Hypothalamus (tissue), 51 donors: ENCODE data around the gene RASA4B.
"Not testable (repeated sequence)": the region's sequence is repeated elsewhere in the genome, so short reads cannot be mapped to it uniquely, and the experiment has no call there.

Experiments used
- DNase-seq, 51 donors: peaks; one replicate each; lab custom pipeline; 2025; lab: John Stamatoyannopoulos, UW

RASA4B gene

DNA sequence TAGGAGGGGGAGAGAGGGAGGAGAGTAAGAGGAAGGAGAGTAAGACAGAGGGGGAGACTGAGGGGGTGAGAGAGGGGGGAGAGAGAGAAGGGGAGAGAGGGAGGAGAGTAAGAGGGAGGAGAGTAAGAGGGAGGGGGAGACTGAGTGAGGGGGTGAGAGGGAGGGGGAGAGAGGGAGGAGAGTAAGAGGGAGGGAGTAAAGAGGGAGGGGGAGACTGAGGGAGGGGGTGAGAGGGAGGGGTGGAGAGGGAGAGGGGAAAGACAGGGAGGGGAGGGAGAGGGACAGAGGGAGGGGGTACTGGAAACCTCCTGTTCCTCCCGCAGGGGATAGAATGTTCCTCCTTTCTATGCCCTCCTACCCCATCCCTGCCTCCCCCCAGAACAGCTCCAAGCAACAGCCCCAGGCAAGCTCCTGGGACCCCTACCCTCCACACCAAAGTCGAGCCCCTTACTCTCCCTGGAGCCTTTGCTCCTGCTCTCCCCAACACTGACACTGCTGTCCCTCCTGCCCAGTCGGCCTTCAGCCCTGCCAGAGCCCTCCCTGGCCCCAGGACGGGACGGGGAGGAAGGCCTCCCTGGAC lies 4.8 kb downstream of the RASA4B start:
- not testable (repeated sequence) for DNase-seq

DNA sequence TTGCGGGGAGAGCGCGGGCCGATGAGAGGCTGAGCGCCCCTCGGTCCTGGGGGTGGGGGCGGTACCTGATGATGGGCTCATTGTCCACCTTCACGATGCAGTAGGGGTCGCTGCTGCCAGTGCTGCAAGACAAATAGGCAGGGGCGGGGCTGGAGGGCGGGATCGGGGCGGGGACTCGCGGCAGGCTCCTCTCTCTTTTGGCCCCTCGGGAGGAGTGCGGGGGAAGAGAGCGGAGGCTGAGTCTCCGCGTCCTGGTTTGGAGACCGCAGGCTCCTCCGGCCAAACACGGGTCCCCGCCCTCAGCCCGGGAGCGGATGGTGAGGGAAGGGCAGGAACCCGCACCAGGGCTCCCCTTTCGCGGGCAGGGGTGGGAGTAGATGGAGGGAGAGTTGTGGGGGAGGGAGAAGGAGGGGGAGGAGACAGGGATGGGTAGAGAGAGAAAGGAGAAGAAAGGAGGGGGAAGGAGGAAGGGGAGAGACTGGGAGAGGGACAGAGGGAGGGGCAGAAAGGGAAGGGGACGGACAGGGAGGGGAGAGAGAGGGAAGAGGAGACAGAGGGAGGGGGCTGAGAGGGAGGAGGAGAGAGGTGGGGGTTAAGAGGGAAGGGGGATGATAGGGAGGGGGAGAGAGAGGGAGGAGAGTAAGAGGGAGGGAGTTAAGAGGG lies 5.6 kb downstream of the RASA4B start:
- not testable (repeated sequence) for DNase-seq

DNA sequence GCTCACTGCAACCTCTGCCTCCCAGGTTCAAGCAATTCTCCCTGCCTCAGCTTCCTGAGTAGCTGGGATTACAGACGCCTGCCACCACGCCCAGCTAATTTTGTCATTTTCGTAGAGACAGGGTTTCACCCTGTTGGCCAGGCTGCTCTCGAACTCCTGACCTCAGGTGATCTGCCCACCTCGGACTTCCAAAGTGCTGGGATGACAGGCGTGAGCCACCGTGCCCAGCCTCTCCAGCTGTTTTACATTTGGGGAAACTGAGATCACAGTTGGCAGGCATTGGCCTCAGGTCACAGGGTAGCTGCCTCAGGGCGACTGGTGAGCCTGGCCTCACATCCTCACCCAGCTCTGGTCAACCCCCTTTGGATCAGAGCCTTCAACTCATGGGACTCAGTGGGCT lies 7.0 kb downstream of the RASA4B start:
- DNase-seq = not testable (repeated sequence)

DNA sequence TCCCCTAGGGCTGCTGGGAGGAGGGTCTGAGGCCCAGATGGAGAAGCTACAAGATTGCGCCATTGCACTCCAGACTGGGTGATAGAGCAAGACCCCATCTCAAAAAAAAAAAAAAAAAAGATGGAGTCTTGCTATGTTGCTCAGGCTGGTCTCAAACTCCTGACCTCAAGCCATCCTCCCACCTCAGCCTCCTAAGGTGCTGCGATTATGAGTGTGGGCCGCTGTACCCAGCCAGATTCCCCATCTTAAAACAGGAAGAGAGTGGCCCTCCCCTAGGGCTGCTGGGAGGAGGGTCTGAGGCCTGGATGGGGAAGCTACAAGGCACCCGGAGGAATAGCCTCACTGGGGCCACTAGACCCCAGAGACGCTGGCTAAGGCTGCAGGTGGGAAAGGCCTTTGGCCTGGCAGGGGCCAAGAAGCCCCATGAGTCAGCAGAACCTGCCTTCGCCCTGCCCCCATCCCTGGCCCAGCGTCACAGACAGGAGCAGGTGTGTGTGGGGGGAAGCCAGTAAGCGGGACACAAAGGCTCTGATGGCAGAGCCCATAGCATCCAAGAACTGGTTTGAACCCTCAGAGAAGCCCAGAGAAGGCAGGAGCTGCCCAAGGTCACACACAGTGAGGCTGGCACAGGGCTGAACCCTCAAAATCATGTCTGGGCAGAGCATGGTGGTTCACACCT lies 10.0 kb downstream of the RASA4B start:
- DNase-seq = not testable (repeated sequence)

DNA sequence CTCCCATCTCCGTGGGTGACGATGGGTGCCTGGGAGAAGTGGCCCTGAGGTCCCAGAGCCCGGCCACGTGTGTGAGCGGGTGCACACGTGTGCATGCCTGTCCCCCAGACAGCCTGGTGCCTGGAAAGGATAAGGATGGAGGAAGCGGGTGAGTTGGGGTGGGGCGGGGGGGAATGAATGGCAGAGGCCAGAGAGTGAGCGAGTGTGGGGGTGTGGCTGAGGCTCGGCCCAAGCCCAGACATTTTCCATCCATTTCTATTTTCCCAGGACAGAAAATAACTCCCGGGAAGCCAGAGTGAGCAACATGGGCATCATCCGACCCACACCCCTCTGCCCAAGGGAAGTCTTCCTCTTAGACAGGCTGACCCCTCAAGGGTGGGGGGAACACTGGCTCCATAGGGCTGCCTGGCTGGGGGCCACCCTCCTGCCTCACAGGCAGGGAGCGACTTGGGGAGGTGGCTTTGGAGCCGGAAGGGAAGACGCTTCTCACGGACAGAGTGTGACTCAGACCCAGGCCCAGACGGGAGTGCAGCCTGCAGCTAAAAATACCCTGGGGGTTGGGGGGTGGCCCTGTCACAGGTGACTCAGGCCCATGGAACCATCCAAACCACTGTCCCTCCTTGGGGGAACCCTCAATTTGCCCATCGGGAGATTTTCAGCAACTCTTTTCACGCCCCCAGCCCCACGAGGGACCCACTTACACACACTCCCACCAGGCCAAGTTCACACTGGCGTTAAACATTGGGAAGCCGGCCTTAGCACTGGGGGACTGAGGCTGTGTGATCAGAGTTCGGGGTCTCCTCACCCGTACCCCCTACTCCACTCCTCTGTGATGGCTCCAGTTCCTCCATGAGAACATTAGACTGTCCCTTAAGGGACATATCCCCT lies 12.0 kb downstream of the RASA4B start:
- not testable (repeated sequence) for DNase-seq

DNA sequence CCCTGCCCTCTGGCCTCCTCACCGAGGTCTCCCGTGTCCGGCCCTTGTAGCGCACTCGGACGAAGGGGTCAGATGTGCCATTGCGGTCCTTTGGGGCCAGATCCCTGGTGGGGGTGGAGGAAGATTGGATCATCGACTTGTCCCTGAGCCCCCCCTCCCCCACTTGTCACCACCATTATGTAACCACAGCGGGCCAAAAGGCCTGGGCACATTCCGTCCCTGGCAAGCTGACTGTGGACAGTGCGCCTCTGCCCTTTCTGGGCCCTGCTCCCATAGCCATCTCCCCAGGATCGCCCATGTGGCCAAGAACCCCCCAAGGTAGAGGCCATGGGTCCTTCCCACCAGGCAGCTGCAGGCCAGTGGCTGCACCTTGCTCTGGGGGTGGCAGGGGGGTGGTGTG lies 14.4 kb downstream of the RASA4B start:
- not testable (repeated sequence) for DNase-seq

DNA sequence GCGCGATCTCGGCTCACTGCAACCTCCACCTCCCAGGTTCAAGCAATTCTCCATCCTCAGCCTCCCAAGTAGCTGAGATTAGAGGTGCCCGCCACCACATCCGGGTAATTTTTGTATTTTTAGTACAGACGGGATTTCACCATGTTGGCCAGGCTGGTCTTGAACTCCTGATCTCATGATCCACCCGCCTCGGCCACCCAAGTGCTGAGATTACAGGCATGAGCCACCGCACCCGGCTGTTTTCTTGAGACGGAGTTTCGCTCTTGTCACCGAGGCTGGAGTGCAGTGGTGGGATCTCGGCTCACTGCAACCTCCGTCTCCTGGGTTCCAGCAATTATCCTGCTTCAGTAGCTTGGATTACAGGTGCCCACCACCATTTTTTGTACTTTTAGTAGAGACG lies 19.3 kb downstream of the RASA4B start:
- DNase-seq = not testable (repeated sequence)

DNA sequence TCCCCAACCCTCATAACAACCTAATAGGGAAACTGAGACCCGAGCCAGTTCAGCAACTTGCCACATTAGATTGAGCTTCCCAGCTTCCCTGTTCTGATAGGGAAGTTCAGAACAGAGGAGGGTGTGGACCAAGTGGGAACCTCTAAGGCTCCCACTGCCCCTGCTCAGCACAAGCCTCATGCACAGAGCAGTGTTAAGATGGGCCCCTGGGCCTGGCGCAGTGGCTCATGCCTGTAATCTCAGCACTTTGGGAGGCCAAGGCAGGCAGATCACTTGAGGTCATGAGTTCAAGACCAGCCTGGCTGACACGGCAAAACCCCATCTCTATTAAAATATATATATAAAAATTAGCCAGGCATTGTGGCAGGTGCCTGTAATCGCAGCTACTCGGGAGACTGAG lies 20.3 kb downstream of the RASA4B start:
- DNase-seq = not testable (repeated sequence)

DNA sequence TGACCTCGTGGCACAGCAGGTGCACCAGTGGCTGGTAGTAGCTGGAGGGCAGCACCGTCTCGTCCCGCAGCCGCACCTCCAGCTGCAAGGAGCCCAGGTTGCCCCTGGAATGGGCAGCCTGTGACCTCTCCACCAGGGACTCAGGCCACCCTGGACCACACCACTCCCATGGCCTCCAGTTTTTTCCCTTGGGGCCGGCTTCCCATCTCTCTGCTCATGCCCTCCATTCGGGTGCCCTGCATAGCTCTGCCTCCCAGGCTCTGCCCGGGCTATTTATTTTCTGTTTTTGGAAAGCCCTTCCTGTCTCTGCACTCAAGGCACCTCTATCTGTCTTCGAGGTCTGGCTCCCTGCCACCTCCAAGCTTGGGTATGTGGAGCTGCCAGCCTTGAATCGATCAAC lies 20.7 kb downstream of the RASA4B start:
- not testable (repeated sequence) for DNase-seq

DNA sequence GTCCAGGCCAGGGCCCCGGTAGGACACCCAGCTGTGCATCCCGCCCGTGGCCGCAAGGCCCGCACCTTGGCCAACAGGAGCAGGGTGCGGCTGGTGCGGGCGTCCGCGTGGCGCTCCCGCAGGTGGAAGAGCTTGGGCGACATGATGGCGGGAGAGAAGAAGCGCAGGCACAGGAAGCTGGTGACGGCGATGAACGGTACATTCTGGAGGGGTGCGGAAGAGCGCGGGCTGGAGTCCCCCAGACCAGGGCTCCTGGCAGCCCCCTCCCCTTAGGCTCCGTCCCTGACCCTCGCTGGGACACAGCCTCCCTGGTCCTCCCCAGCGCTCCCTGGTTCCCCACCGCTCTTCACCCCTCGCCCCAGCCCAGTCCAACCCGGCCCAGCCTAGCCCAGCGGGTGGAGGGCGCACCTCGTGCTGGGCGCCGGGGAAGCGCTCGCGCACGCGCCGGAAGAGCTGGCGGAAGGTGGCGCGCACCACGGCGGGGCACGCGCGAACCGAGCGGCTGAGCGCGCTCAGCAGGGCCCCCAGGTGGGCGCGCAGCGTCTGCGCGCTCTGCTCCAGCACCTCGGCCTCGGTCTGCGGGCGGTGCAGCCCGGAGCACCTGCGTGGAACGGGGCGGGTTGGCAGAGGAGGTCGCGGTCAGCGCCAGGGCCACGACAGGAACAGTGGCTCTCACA lies 23.0 kb downstream of the RASA4B start:
- not testable (repeated sequence) for DNase-seq

DNA sequence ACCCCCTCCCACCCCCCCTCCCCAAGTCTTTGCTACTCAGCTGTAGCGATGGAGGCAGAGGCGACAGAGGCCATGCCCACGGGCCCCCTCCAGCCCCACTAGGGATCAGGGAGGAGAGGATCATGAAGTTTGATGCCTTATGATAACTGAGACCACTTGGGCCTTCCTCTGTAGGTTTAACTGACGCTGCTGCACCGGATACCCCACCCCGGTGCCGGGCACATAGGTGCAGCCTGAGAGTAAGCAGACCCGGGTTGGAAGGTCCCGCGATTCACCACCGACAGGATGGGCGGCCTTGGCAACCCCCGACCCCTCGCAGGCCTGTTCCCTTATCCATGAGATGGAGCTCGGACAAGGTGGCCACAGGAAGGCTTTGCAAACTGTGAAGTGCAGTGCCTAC lies 23.6 kb downstream of the RASA4B start:
- not testable (repeated sequence) for DNase-seq

DNA sequence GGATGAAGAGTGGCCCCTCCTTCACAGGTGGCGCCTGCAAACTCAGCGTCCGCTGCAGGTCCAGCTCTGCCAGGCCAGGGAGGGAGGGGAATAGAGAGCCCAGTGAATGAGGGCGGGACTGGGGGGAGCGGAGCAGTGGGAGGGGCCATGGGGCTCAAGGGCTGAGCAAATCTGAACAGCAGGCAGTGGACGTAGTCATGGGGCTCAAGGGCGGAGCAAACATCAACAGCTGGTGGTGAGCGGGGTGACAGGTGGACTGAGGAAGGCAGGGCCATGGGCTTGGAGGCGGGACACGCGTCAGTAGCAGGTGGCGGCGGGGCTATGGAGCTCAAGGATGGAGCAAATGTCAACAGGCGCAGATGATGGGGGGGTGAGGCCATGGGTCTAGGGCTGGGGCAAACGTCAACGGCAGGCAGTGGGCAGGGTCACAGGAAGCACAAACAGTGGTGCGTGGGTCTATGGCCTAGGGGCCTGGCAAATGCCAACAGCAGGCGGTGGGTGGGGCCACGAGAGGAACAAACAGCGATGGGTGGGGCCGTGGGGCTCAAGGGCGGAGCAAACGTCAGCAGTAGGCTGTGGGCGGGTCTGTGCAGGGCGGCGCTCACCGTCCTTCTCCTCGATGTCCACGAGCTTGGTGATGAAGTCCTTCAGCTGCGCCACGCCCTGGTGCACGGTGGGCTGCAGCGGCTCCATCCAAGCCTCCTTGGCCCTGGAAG lies 24.2 kb downstream of the RASA4B start:
- not testable (repeated sequence) for DNase-seq

DNA sequence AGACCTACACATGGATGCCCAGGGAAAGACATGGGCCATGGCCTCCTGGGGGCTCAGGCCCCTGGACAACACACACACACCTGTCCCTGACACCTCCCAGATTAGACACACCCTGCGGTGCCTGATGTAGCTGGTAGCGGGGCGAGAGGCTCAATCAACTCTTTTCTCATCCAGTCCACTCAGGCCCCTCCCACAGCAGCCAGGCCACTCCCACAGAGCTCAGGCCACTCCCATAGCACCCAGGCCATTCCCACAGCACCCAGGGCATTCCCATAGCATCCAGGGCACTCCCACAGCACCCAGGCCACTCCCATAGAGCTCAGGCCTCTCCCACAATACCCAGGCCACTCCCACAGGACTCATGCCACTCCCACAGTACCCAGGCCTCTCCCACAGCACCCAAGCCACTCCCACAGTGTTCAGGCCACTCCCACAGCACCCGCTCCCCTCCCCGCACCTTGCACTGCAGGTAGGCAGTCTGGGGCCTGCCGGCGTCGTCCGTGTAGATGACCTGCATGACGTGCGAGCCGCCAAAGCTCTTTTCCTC lies 27.0 kb downstream of the RASA4B start:
- not testable (repeated sequence) for DNase-seq

DNA sequence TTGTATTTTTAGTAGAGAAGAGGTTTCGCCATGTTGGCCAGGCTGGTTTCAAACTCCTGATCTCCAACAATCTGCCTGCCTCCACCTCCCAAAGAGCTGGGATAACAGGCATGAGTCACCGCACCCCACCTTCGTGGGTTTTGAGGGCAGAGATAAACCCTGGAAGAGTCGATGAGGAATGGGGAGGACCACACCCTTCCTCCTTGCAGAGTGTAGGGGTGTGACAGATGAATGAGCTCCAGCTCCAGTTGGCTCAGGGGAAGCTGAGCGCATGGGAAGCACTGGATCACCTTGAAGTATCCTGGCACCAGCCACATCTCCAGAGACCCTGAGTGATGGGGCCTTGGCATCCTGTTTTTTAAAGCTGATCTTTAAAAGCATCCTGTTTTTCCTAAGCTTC lies 33.3 kb downstream of the RASA4B start:
- DNase-seq = not testable (repeated sequence)

DNA sequence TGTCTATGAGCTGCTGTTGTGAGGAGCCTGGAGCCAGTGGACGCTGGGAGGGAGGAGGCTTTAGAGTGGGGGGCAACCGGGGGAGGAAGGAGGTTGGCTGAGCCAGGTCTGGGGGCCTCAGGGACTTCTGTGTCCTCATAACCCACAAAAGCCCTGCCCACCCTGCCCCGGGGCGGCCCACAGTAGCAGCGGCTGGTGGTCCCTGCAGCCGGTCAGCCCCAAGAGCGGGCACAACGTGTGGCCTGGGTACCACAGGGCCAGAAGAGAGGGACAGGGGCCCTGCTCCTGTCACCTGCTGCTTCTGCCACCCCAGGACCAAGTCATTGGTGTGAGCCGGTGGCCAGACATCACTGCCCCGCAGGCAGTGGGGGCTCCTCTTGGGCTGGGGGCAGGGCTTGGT lies 35.6 kb downstream of the RASA4B start:
- not testable (repeated sequence) for DNase-seq

DNA sequence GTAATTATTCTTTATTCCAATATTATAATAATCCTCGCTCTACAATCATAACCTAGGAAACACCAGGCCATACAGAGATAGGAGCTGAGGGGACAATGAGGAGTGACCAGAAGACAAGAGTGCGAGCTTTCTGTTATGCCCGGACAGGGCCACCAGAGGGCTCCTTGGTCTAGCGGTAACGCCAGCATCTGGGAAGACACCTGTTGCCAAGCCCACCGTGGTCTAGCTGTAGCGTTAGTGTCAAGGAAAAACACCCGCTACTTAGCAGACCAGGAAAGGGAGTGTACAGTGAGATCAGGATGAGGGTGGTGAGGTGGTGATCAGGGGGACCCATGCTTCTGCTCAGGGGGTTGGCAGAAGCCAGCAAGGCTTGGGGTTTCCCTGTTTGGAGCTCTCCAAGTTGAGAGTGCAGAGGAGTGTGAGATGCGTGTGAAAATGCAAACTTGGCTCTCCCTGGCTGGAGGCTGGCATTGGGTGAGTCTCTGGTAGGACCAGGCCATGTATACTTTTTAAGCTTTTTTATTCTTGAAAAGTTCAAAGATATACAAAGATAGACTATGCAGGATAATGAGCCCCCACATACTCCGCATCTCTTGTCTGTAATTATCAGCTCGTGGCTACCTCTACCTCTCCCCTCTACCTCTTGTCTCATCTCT lies 37.5 kb downstream of the RASA4B start:
- not testable (repeated sequence) for DNase-seq

DNA sequence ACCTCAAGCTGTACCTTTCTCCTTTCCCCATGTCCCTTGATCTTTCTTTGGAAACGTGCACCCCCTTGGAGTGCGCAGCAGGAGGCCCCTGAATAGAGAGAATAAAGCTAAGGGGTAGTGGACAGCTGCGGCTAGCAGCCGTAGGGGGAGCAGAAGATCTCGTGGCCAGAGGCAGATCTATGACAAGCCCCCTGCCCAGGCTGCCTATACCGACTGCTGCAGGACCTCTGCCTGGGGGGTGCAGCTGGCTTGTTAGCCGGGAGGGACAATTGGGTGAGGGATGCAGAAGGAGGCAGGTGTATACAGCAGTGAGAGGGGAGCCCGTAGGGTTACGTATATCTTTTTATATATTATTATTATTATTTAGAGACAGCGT lies 38.4 kb downstream of the RASA4B start:
- not testable (repeated sequence) for DNase-seq

DNA sequence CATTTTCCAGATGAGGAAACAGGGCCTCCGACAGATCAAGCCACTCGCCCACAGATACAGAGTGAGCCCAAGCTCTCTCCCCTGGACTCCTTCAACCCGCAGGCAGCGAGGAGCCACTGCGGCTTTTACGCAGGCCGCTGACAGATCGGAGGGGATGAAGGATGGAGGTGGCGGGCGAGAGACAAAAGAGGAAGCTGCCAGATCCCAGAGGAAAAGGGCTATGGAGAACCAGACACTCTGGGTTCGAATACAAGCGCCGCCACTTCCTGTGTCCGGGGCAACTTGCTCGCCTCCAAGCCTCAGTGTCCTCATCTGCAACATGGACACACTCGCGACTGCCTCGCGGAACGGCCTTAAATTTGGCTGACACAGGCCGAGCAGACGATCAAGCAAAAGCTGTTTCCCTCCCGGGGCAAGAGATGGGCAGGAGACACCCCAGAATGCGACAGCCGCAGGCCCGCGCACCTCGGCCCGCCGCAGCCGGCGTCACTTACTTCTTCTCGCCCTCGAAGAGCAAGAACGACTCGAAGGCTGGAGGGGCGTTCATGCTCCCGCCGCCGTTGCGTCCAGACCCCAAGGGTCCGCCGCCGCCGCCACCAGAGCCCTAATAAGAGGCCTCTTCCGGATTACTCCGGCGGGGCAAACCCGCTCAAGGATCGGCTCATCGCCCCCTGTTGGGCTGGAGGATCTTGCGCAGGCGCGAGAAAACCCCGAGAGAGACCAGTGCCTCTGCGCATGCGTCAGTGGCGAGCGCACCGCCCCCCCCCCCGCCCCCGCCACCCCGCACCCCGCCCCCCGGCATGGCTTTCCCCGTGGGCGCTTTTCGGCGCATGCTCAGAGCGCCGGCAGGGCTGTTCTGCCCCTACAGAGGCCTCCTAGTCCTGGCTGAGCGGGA lies 39.0 kb downstream of the RASA4B start, which contains the start of gene POLR2J:
Gene POLR2J, minus strand, starts transcription at position 609 of the 895 bp plus-strand sequence. Its CDS starts 62 bp downstream, at position 547.
- DNase-seq = not testable (repeated sequence)
